H9 (cell line): ENCODE results near the gene STYXL1. TPM values are rescaled to one million over a fixed set of nuclear protein-coding genes. Genes with fewer than 3 reads are reported as not detected.

ENCODE experiments used
- DNase-seq: peaks from one replicate; pipeline ENCODE4 v3.0.0-alpha.2; 2017
- H2AFZ ChIP-seq: one replicate; pipeline ENCODE4 v1.6.1; 2013; ENCODE audit warnings: mild to moderate bottlenecking, low read length, control low read depth, moderate library complexity
- H2AK5ac ChIP-seq: 2 replicates; pipeline ENCODE4 v1.6.1; 2013; ENCODE audit warnings: low read length, control low read depth, mixed read lengths; ENCODE audit not compliant: insufficient read length
- H2BK120ac ChIP-seq: one replicate; pipeline ENCODE4 v1.6.1; 2013; ENCODE audit warnings: low read depth, mild to moderate bottlenecking, low read length, control low read depth, inconsistent platforms; ENCODE audit not compliant: poor library complexity, severe bottlenecking
- H2BK12ac ChIP-seq: 2 replicates; pipeline ENCODE4 v1.6.1; 2013; ENCODE audit warnings: low read length, control low read depth, mixed read lengths, low read depth; ENCODE audit not compliant: insufficient read length
- H2BK15ac ChIP-seq: 2 replicates; pipeline ENCODE4 v1.6.1; 2013; ENCODE audit warnings: low read depth, low read length, control low read depth
- H2BK20ac ChIP-seq: one replicate; pipeline ENCODE4 v1.6.1; 2013; ENCODE audit warnings: low read depth, mild to moderate bottlenecking, low read length, control low read depth, inconsistent platforms; ENCODE audit not compliant: poor library complexity, severe bottlenecking
- H2BK5ac ChIP-seq: 2 replicates; pipeline ENCODE4 v1.6.1; 2013; ENCODE audit warnings: low read length, control low read depth, mixed read lengths; ENCODE audit not compliant: insufficient read length
- H3K14ac ChIP-seq: 2 replicates; pipeline ENCODE4 v1.6.1; 2013; ENCODE audit warnings: low read length, control low read depth; ENCODE audit not compliant: insufficient read depth
- H3K18ac ChIP-seq: 2 replicates; pipeline ENCODE4 v1.6.1; 2013; ENCODE audit warnings: low read depth, mild to moderate bottlenecking, mixed read lengths, low read length, control low read depth; ENCODE audit not compliant: insufficient read length
- H3K23ac ChIP-seq: 2 replicates; pipeline ENCODE4 v1.6.1; 2013; ENCODE audit warnings: low read length, control low read depth, mixed read lengths, low read depth; ENCODE audit not compliant: insufficient read length
- H3K23me2 ChIP-seq: 2 replicates; pipeline ENCODE4 v1.6.1; 2013; ENCODE audit warnings: low read depth, mild to moderate bottlenecking, mixed read lengths, low read length, control low read depth; ENCODE audit not compliant: insufficient read length, poor library complexity, severe bottlenecking
- H3K27ac ChIP-seq: 2 replicates; pipeline ENCODE4 v1.5.1; 2013; ENCODE audit warnings: low read length, control low read depth, mixed read lengths, low read depth; ENCODE audit not compliant: insufficient read length
- H3K27me3 ChIP-seq: 2 replicates; pipeline ENCODE4 v1.6.1; 2013; ENCODE audit warnings: low read length, control low read depth, inconsistent platforms; ENCODE audit not compliant: insufficient read depth
- H3K4ac ChIP-seq: 2 replicates; pipeline ENCODE4 v1.6.1; 2013; ENCODE audit warnings: low read depth, mild to moderate bottlenecking, control low read depth, inconsistent platforms, low read length, moderate library complexity
- H3K4me1 ChIP-seq: 2 replicates; pipeline ENCODE4 v1.6.1; 2013; ENCODE audit warnings: low read length, control low read depth, inconsistent platforms; ENCODE audit not compliant: insufficient read depth
- H3K4me2 ChIP-seq: 2 replicates; pipeline ENCODE4 v1.6.1; 2013; ENCODE audit warnings: low read length, control low read depth, mixed read lengths; ENCODE audit not compliant: insufficient read length, insufficient read depth
- H3K56ac ChIP-seq: 2 replicates; pipeline ENCODE4 v1.6.1; 2013; ENCODE audit warnings: low read depth, mild to moderate bottlenecking, mixed read lengths, low read length, control low read depth; ENCODE audit not compliant: insufficient read length
- H3K79me1 ChIP-seq: 2 replicates; pipeline ENCODE4 v1.6.1; 2013; ENCODE audit warnings: low read depth, mild to moderate bottlenecking, moderate library complexity, low read length, control low read depth, inconsistent platforms; ENCODE audit not compliant: insufficient read depth, poor library complexity, severe bottlenecking
- H3K79me2 ChIP-seq: 2 replicates; pipeline ENCODE4 v1.6.1; 2013; ENCODE audit warnings: low read length, control low read depth, inconsistent platforms; ENCODE audit not compliant: insufficient read depth
- H3K9ac ChIP-seq: 2 replicates; pipeline ENCODE4 v1.6.1; 2013; ENCODE audit warnings: low read length, control low read depth, mixed read lengths; ENCODE audit not compliant: insufficient read length; ENCODE audit errors: extremely low read depth
- H3K9me3 ChIP-seq: one replicate; pipeline ENCODE4 v1.6.1; 2013; ENCODE audit warnings: low read depth, low read length, inconsistent platforms; ENCODE audit not compliant: control insufficient read depth
- H3T11ph ChIP-seq: one replicate; pipeline ENCODE4 v1.6.1; 2013; ENCODE audit warnings: mild to moderate bottlenecking, low read length, control low read depth, inconsistent platforms
- H4K20me1 ChIP-seq: one replicate; pipeline ENCODE4 v1.6.1; 2013; ENCODE audit not compliant: control insufficient read depth, insufficient read length, insufficient read depth
- H4K5ac ChIP-seq: 2 replicates; pipeline ENCODE4 v1.6.1; 2013; ENCODE audit warnings: low read depth, mild to moderate bottlenecking, mixed read lengths, low read length, control low read depth; ENCODE audit not compliant: insufficient read length
- H4K8ac ChIP-seq: replicated peaks from 2 replicates; pipeline ENCODE4 v1.6.1; 2013; ENCODE audit warnings: low read length, control low read depth, mixed read lengths, low read depth; ENCODE audit not compliant: insufficient read length
- H4K91ac ChIP-seq: 2 replicates; pipeline ENCODE4 v1.6.1; 2013; ENCODE audit warnings: low read depth, mild to moderate bottlenecking, moderate library complexity, mixed read lengths, low read length, control low read depth; ENCODE audit not compliant: insufficient read length
- H3K27ac Mint-ChIP-seq, 3 experiments: 2 replicates in 2 of 3; 3 replicates in 1 of 3; pipeline ENCODE4 v1.8.0; 2020 to 2021; ENCODE audit warnings: mixed read lengths in 3 of 3, mild to moderate bottlenecking in 1 of 3, moderate library complexity in 1 of 3
- H3K27me3 Mint-ChIP-seq: 2 replicates; pipeline ENCODE4 v1.8.0; 2021; ENCODE audit warnings: low read depth, mild to moderate bottlenecking, moderate library complexity, mixed read lengths
- H3K36me3 Mint-ChIP-seq, 3 experiments: 2 replicates in 2 of 3; 3 replicates in 1 of 3; pipeline ENCODE4 v1.8.0; 2020 to 2021; ENCODE audit warnings: low read depth in 3 of 3, mixed read lengths in 3 of 3; ENCODE audit not compliant: insufficient read depth in 1 of 3
- H3K4me1 Mint-ChIP-seq, 2 experiments: 2 replicates each; pipeline ENCODE4 v1.8.0; 2020; ENCODE audit warnings: mixed read lengths in 2 of 2
- H3K4me3 Mint-ChIP-seq, 2 experiments: 2 replicates in 1 of 2; 3 replicates in 1 of 2; pipeline ENCODE4 v1.8.0; 2020 to 2021; ENCODE audit warnings: mild to moderate bottlenecking in 2 of 2, mixed read lengths in 2 of 2, moderate library complexity in 1 of 2
- H3K9me3 Mint-ChIP-seq, 2 experiments: 2 replicates in 1 of 2; 3 replicates in 1 of 2; pipeline ENCODE4 v1.8.0; 2020; ENCODE audit warnings: mild to moderate bottlenecking in 2 of 2, mixed read lengths in 2 of 2, moderate library complexity in 1 of 2
- CTCF ChIP-seq: fragments of 200-600 bp; sonication (generic); conservative IDR thresholded peaks from 3 replicates; pipeline ENCODE4 v1.8.0; 2021; ENCODE audit warnings: antibody characterized with exemption, mild to moderate bottlenecking
- WGBS: extraction: QIAGEN DNeasy Blood & Tissue Kit; methylation state at CpG from one replicate; pipeline ENCODE4 v1.1.7; 2013; ENCODE audit warnings: missing lambda C conversion rate, low lambda C conversion rate, mixed read lengths; ENCODE audit not compliant: insufficient read length; ENCODE audit errors: extremely low coverage; 5-methylcytosine and 5-hydroxymethylcytosine counted together
- total RNA-seq: library from RNA; stranded (reverse); gene quantifications from 2 replicates; pipeline ENCODE4 v1.2.1, GENCODE V29; 2021

Gene STYXL1
- total RNA-seq, 1 experiment from 2014 or later = 38.7 TPM

GRCh38 chr7:76063114-76063513 lies 15.3 kb upstream of the STYXL1 start:
- DNase-seq = no peak
- Histone ChIP-seq H3K56ac (no peak overlapping the region), H2AK5ac (no peak overlapping the region), H4K8ac (no peak overlapping the region), H3K14ac (no peak overlapping the region), H3K9ac (no peak overlapping the region), H3K4me2 (no peak overlapping the region), H2BK12ac (no peak overlapping the region), H3K4ac (no peak overlapping the region), H4K5ac (no peak overlapping the region), H4K20me1 (no peaks in the 10 kb centered on the region), H3K18ac (no peak overlapping the region), H2BK20ac (no peak overlapping the region), H3K27me3 (no peaks in the 10 kb centered on the region), H3K23ac (no peak overlapping the region), H2BK120ac (no peak overlapping the region), H3K79me1 (no peaks in the 10 kb centered on the region), H3K4me1 (no peaks in the 10 kb centered on the region), H3K27ac (no peak overlapping the region), H3K9me3 (no peaks in the 10 kb centered on the region), H3K79me2 (no peaks in the 10 kb centered on the region), H4K91ac (no peak overlapping the region), H2AFZ (no peak overlapping the region), H3T11ph (no peak overlapping the region), H3K23me2 (no peaks in the 10 kb centered on the region), H2BK5ac (no peak overlapping the region), H2BK15ac (no peak overlapping the region)
- no peaks in the 10 kb centered on the region for H3K4me1 Mint-ChIP-seq
- no peaks in the 10 kb centered on the region for H3K27me3 Mint-ChIP-seq
- H3K4me3 Mint-ChIP-seq = no peak overlapping the region
- no peak overlapping the region for H3K27ac Mint-ChIP-seq
- H3K36me3 Mint-ChIP-seq = peaks cover 62 to 89% (median 87%) of the 10 kb centered on the region in 3 experiments
- TF ChIP-seq CTCF = no peak
- H3K9me3 Mint-ChIP-seq = no peaks in the 10 kb centered on the region
- no CpG with 5 or more reads among the region's 10 CpGs for WGBS
